ENCODE data around the gene UBE2D2. TPM values are rescaled to one million over a fixed set of nuclear protein-coding genes. Genes with fewer than 3 reads are reported as not detected.

The UBE2D2 gene
- polyA plus RNA-seq, 1 donor from 2014 or later = 118 TPM

GRCh38 chr5:139665626-139666025 lies 104.5 kb downstream of the UBE2D2 start:
- Histone ChIP-seq H3K9me3 (ENCODE audit: low read length) (no peaks in the 10 kb centered on the region), H3K27ac (ENCODE audit: low read length) (no peak overlapping the region), H3F3A (ENCODE audit: insufficient read depth, low read length, poor library complexity, severe bottlenecking) (no peaks in the 10 kb centered on the region), H3K27me3 (ENCODE audit: insufficient read depth, low read depth, low read length) (no peaks in the 10 kb centered on the region), H3K4me2 (ENCODE audit: low read length) (no peak overlapping the region), H3K9ac (ENCODE audit: low read length) (no peak overlapping the region), H3K4me3 (ENCODE audit: low read length) (no peak overlapping the region), H3K79me2 (replicated peaks; ENCODE audit: insufficient read depth, low read length) (peaks cover 27% of the 10 kb centered on the region), H3K36me3 (ENCODE audit: insufficient read depth, low read length) (no peaks in the 10 kb centered on the region), H3K9me2 (ENCODE audit: insufficient read depth, low read length) (no peaks in the 10 kb centered on the region), H2AFZ (ENCODE audit: low read depth, low read length) (no peak overlapping the region), H4K20me1 (ENCODE audit: insufficient read depth) (no peaks in the 10 kb centered on the region)
- TF ChIP-seq EZH2 (IDR thresholded peaks at IDR 0.05; ENCODE audit: borderline replicate concordance, insufficient read depth, low read length, poor library complexity, severe bottlenecking) (no peak), RAD21 (conservative IDR thresholded peaks at IDR 0.05) (no peak), TAF1 (IDR thresholded peaks at IDR 0.05; ENCODE audit: low read depth) (no peak), REST (IDR thresholded peaks at IDR 0.05; ENCODE audit: borderline replicate concordance) (no peak), POLR2AphosphoS5 (IDR thresholded peaks at IDR 0.05) (no peak), SMC3 (conservative IDR thresholded peaks at IDR 0.05; ENCODE audit: poor library complexity) (no peak), MXI1 (conservative IDR thresholded peaks at IDR 0.05; ENCODE audit: poor library complexity, severe bottlenecking) (no peak), CTCF (IDR thresholded peaks at IDR 0.05; ENCODE audit: poor library complexity, severe bottlenecking) (no peak)

- no peak overlapping the region for H3K9ac ChIP-seq (ENCODE audit: low read length)
- H3K9me2 ChIP-seq (ENCODE audit: insufficient read depth, low read length) = no peaks in the 10 kb centered on the region
- no peak overlapping the region for H3K4me3 ChIP-seq (ENCODE audit: low read length)
- TF ChIP-seq SMC3 (conservative IDR thresholded peaks at IDR 0.05; ENCODE audit: poor library complexity) = no peak
- TF ChIP-seq MXI1 (conservative IDR thresholded peaks at IDR 0.05; ENCODE audit: poor library complexity, severe bottlenecking) = no peak
- TF ChIP-seq REST (IDR thresholded peaks at IDR 0.05; ENCODE audit: borderline replicate concordance) = no peak
- no peak for TF ChIP-seq EP300 (conservative IDR thresholded peaks at IDR 0.05; ENCODE audit: poor library complexity, severe bottlenecking)
- no peak for TF ChIP-seq EZH2 (IDR thresholded peaks at IDR 0.05; ENCODE audit: borderline replicate concordance, insufficient read depth, low read length, poor library complexity, severe bottlenecking)
- no peak for TF ChIP-seq CTCF (IDR thresholded peaks at IDR 0.05; ENCODE audit: poor library complexity, severe bottlenecking)
- TF ChIP-seq POLR2AphosphoS5 (IDR thresholded peaks at IDR 0.05) = no peak
- no peak overlapping the region for H2AFZ ChIP-seq (ENCODE audit: low read depth, low read length)
- H3K4me2 ChIP-seq (ENCODE audit: low read length) = no peak overlapping the region
- H3K27ac ChIP-seq (ENCODE audit: low read length) = no peak overlapping the region
- no peaks in the 10 kb centered on the region for H3K27me3 ChIP-seq (ENCODE audit: insufficient read depth, low read depth, low read length)
- H3K9me3 ChIP-seq (ENCODE audit: low read length) = no peaks in the 10 kb centered on the region
- H3F3A ChIP-seq (ENCODE audit: insufficient read depth, low read length, poor library complexity, severe bottlenecking) = no peaks in the 10 kb centered on the region
- H4K20me1 ChIP-seq (ENCODE audit: insufficient read depth) = no peaks in the 10 kb centered on the region
- H3K79me2 ChIP-seq (replicated peaks; ENCODE audit: insufficient read depth, low read length) = peaks cover 21% of the 10 kb centered on the region
- H3K36me3 ChIP-seq (ENCODE audit: insufficient read depth, low read length) = no peaks in the 10 kb centered on the region
Observed at GRCh38 chr5:139666551-139666950, 105.4 kb downstream of the UBE2D2 start.
